ENCODE data around the gene MLLT3.

DNA sequence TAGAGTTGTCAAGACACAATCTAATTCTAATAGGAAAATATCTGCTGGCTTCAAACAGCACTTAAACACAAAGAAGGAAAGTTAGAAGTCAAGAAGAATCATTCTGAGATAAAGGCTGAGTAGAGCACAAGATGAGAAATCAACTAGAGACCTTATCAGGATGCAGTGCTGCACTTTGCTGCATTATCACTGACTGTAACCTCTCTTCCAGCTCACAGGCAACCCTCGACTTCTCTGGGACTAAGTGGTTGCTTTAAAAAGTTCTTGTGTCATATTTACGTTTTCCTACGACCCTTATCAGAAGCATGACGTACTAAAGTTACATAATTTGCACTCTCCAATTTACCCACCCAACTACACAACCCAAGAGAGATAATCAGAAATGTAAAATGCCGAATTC, 176.1 kb downstream of the MLLT3 start:
- TF ChIP-seq, protein P1, sequence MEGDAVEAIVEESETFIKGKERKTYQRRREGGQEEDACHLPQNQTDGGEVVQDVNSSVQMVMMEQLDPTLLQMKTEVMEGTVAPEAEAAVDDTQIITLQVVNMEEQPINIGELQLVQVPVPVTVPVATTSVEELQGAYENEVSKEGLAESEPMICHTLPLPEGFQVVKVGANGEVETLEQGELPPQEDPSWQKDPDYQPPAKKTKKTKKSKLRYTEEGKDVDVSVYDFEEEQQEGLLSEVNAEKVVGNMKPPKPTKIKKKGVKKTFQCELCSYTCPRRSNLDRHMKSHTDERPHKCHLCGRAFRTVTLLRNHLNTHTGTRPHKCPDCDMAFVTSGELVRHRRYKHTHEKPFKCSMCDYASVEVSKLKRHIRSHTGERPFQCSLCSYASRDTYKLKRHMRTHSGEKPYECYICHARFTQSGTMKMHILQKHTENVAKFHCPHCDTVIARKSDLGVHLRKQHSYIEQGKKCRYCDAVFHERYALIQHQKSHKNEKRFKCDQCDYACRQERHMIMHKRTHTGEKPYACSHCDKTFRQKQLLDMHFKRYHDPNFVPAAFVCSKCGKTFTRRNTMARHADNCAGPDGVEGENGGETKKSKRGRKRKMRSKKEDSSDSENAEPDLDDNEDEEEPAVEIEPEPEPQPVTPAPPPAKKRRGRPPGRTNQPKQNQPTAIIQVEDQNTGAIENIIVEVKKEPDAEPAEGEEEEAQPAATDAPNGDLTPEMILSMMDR (IDR thresholded peaks at IDR 0.05; ENCODE audit: low read length) = no peak
- no peak for TF ChIP-seq EZH2 (optimal IDR thresholded peaks at IDR 0.05; ENCODE audit: low read depth, low read length)

All from MM.1S (cell line).